ENCODE results near the gene NCAM1.
A peak's percentile ranks its signal among the peaks of the same experiment; 100 is the strongest.
"Not testable (repeated sequence)": the region's sequence is repeated elsewhere in the genome, so short reads cannot be mapped to it uniquely, and the experiment has no call there.

The NCAM1 gene

DNA sequence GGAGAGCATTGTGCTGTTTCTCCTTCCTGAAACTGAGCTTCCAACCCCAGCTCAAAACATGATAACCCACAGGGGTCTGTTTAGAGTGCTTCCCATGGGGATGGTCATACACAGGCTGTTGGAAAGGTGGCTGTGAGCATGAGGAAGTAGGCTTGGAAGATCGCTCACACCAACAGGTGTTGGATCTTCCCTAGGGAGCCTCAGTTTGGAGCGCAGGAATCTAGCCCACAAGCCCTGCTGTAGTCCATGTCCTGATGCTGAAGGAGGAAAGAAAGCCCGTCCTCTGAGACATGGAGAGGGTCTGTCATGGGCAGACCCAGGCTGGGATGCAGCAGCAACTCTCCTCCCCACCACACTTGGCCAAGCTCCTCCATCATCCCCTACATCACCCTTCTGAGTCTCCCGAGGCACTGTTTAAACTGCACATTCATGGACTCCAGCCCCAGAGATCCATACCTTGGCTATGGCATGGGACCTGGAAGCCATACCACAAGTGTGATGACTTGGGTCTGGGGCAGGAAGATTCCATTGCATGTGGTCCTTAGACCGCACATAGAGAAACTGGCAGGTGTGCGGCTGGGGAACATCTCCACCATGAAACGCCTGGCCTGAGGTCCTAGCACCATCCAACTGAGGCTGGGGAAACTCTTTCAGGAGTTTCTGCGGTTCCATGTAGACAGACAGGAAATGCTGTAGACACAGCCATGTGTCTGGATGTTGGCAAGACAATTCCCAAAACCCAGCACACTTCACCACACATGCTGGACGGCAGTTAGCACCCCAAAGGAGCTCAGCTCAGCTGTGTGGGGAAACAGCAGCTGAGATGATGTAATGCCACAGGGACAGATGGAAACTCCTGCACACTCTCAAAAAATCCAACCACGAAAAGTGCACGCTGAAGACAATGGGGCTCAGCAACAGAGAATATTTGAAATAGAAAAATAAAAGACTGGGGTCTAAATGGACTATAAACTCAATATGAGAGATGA, 325.6 kb downstream of the NCAM1 start:
- no peak for DNase-seq

DNA sequence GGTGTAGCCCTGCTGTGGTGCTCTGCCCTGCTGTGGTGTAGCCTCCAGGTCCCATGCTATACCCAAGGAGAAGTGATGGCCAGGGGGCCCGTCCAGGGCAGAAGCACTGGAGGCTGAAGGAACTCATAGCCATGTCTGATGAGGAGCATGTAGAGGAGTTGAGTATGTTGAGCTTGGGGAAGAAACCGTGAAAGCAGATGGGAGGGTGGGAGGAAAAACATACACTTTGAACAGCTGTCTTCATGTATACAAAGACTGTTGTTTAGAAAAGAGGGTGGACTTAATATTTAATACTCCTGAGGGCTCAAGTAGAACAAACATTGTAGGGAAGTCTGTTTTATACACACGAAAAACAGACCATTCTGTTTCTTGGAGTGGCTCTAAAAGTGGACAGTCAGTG, 326.6 kb downstream of the NCAM1 start:
- DNase-seq, result no peak

DNA sequence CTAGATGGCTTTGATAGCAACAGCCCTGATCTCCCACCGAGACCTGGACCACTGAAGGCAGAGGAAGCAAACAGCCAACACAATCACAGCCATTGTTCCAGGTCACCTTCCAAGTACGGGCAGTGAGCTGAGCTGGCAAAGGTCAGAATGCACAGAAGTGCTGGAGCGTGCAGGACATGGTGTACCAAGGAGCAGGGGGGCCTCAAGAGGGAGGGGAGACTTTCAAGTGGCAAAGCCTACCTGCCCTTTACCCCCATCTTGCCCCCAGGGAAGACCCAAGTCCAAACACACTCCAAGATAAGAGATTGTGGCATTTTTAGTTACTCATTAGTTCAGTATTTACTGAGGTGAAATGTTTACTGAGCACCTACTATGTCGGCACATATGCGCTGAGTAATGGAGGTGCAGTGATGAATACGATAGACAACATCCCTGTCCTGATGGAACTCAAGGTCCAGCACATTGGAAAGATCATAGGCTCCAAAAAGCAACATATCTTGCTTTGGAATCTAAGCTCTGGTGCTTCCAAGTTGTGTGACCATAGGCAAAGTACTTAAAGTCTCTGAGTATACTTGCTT, 327.2 kb downstream of the NCAM1 start:
- DNase-seq, result no peak

GRCh38 chr11:113289431-113290187, 328.4 kb downstream of the NCAM1 start:
- DNase-seq, result peak; percentile 72

- no peak for DNase-seq
Measured at GRCh38 chr11:113293936-113294335, 332.7 kb downstream of the NCAM1 start.

DNA sequence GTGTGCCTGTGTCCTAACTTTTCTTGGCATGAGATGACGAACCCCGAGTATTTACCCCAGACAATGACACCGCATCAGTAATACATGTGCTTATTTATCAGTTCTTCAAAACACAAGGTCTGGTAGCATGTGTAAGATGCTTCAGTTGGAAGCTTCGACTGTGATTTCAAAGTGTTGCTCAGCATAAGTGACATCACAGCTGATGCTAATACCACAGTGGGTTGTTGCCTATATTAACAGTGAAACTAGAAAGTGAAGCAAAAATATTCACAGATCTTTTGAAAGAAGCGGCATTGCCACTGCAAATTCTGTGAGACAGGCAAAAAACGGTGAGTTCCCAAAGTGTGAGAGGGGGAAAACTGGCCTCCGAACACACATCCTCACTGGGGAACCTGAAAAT, 334.8 kb downstream of the NCAM1 start:
- no peak for DNase-seq

DNA sequence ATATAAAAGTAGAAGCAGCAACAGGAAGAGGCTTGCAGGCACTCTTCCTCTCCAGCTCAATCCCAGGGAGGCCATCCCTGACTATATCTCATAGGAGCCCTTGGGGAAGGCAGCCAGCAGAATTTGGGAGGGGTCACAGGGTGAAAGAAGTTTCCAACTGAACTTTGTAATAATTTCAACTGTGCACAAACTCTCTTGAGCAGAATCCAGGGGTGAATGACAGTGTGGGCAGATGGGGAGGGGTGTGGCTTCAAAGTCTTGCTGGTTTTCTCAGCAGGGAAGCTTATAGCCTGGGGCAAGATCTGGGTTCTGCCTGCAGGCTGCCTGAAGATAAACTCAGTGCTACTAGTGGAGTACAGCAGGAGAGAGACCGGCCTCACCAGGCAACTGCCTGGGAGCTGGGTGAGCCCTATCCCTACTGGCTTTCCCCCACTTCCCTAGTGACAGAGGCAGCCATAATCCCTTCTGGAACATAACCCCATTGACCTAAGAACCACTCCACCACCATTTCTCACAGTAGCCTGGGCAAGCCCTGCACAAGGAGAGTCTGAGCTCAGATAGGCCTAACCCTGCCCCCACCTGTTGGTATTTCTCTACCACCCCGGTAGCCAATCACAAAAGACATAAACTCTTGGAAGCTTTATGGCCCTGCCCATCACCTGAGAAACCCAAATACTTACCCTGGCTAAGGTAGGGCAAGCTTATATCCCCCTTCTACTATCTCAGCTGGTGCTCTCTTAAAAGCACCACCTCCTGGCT, 335.4 kb downstream of the NCAM1 start:
- DNase-seq, result no peak

DNA sequence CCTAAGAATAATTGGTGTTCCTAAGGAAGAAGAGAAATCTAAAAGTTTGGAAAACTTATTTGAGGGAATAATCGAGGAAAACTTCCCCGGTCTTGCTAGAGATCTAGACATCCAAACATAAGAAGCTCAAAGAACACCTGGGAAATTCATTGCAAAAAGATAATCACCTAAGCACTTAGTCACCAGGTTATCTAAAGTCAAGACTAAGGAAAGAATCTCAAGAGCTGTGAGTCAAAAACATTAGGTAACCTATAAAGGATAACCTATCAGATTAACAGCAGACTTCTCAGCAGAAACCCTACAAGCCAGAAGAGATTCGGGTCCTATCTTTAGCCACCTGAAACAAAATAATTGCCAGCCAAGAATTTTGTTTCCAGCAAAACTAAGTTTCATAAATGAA, 337.3 kb downstream of the NCAM1 start:
- DNase-seq, result not testable (repeated sequence)

GRCh38 chr11:113304916-113305315, 343.7 kb downstream of the NCAM1 start:
- DNase-seq, result no peak

DNA sequence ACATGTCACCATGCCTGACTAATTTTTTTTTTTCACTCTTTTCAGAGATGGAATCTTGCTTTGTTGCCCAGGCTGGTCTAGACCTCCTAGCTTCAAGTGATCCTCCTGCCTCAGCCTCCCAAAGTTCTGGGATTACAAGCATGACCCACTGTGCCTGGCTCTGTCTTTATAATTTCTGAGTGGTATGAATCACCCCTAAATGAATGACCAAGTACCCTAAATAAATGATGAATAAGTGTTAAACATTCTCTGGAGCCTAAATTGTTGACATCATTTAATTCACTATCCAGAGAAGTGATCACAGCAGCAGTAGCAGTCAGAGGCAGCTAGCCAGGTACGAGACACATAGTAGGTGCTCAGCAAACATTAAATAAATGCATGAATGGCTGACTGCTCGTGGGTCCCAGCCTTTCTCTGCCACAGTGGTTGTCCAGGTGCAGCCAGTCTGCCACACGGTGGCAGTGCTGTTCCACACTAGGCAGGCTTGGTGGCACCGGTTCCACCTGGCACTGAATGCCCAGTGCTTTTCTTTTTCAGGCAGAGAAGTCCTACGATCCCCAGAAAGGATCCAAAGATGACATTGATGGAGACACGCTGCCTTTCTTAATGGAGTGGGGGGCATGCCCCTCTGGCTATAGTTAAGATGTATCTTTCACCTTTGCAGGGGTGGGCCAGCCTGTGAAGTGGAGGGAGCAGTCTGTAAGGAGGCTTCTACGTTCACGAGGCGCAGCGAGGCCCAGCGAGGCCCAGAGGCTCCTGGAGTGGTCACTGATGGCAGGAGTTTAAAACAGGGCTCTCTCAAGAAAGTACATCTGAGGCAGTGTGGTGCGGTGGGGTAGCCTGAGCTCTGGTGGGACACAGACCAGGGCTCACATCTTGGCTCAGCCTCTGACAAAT, 344.5 kb downstream of the NCAM1 start:
- DNase-seq, result peak; percentile 81

DNA sequence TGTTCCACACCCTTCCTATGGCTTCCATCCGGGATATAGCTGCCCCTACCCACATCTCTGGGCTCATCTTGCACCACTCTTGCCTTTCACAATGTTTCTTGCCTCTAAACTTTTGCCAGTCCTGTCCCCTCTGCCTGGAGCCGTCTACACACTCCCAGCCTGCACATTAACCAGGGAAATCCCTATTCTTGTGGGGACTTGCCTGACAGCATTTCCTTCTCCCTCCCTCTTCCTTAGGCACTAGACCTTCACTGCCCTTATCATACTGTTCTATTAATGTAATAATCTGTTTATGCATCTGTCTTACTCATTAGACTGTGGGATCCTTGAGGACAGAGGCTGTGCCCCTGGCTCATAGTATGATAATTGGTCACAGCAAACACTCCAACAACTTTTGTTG, 347.4 kb downstream of the NCAM1 start:
- DNase-seq, result no peak

- DNase-seq, result no peak
Measured at GRCh38 chr11:113311536-113311935, 350.3 kb downstream of the NCAM1 start.

DNA sequence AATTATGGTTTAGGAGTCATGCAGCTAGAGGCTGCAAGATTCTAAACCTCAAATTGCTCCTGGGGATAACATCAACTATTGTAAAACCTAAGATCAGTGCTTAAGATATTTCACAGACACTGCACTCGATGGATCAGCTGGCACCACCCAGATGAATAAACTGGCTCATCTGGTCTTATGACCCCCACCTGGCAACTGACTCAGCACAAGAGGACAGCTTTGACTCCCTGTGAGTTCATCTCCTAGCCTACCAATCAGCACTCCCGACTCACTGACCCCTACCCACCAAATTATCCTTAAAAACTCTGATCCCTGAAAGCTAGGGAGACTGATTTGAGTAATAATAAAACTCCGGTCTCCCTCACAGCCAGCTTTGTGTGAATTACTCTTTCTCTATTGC, 352.4 kb downstream of the NCAM1 start:
- DNase-seq, result no peak

- DNase-seq, result no peak
Measured at GRCh38 chr11:113314065-113314388, 352.8 kb downstream of the NCAM1 start.

DNA sequence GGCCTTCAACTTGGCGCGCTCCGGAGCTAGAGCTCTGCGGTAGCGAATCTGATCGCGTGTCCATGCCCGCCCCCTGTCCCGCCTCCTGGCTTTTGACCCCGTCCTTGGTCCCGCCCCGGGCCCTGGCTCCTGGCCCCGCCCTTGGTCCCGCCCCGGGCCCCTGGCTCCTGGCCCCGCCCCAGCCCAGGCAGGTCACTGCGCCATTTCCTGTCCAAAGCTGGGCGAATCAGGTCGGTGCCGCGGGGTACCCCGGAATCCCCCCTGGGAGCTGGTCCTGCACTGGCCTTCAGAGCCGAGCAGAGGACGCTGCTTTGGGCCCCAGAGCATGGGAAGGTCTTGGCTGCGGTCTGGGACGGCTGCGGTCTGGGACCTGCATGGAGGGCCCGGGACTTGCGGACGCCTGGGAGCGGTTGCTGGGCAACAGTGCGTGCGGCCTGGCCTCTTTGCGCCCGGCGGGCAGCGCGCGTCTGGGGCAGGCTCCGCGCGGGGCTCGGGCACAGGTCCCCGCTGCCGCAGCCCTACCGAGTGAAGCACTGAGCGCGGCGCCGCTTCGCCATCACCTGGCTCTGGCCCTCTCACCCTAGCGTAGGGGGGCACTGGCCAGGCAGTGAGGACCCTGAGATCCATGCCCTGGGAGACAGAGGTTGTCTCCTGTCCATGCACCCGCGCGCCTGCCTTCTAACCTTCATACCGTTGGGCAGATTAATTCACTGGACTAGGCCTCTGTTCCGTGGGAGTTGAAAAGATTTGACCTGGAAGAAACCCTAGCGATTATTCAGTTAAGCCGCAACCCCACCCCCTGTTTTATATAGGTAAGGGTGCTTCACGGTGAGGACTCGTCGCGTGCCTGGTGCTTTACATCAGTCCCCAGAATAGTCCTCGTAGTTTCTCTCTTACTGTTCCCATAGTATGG, 353.4 kb downstream of the NCAM1 start, which contains the start of gene TTC12:
TSS of gene TTC12 (plus strand) at position 195 of the 913 bp plus-strand sequence. CDS start 1,675 bp downstream, outside the sequence.
- peak; percentile 92 for DNase-seq

GRCh38 chr11:113315811-113316210, 354.6 kb downstream of the NCAM1 start:
- no peak for DNase-seq

DNA sequence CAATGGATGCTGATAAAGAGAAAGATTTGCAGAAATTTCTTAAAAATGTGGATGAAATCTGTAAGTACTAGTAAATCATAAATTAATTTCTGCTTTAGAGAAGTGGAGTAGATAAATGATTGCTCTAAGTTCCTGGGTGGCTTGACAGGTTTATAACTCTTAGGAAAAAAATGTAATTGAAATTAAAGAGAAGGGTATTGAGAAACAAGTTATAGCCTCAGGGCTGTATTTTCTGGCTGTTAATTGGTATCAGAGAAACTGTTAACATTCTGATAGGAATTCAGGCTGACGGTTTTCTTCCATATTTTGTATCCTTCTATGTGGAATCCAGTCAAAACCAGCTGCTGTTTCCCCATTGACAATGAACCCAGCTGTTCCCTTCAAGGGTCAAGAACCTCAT, 355.0 kb downstream of the NCAM1 start:
- DNase-seq, result no peak

- peak; percentile 37 for DNase-seq
Measured at GRCh38 chr11:113317339-113317738, 356.1 kb downstream of the NCAM1 start.

DNA sequence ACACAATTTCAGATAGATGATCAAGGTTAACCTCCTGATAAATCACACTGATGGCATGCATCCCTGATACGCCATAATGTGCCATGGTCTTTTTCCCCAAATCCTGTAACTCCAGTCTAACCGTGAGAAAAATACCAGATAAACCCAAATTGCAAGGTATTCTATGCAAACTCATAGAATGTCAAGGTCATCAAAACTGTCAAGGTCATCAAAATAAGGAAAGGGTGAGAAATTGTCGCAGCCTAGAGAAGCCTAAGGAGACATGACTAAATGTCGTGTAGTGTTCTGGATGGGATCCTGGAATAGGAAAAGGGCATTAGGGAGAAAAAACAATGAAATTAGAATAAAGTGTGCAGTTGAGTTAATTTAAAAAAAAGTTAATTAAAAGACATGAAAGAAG, 357.9 kb downstream of the NCAM1 start:
- DNase-seq, result no peak

- DNase-seq, result no peak
Measured at GRCh38 chr11:113322158-113322557, 360.9 kb downstream of the NCAM1 start.

DNA sequence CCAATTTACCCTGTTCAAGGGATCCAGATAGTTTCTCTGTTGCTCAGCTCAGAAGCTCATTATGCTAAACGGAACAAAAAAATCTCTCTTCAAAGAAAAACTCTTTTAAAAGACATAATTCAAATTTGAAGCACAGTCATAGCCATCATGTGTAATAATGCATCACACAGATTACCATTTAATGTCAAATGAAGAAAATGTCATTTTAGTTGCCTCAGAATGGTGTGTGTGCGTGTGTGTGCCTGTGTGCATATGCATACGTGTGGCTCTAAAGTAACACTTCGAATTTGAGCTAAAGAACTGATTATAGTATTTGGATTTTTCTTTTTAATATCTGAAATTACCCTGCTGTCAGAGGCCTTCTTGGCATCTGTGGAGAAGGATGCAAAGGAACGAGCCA, 363.0 kb downstream of the NCAM1 start:
- no peak for DNase-seq

Measured in NCI-H774 (cell line).